ENCODE data around the gene RREB1. TPM values are rescaled to one million over a fixed set of nuclear protein-coding genes. Genes with fewer than 3 reads are reported as not detected.
A peak's percentile ranks its signal among the peaks of the same experiment; 100 is the strongest.

RREB1 gene
- total RNA-seq, 1 experiment from 2014 or later: 35.8 TPM

DNA sequence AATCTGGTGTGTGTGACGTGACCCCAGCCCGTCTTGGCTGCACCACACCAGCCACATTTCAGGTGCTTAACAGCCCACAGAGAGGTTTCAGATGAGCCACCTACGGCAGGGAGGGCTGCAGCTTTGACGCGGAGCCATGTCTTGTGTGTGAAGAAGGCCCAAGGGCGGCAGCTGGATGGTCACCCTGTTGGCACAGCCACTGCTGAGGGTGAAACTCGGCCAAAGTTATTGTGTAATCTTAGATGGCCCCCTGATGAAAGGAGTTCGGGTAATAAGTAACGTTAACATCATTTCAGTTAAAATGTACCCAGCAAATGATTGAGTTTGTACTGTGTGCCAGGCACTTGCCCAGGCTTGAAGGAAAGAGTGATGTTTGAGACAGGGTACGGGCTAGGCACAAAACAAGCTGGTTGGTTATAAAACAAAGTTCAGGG, 108.1 kb downstream of the RREB1 start:
- no peaks in the 10 kb centered on the region for H3K79me1 ChIP-seq (ENCODE audit: insufficient read depth, low read depth, low read length, poor library complexity, severe bottlenecking)
- H3K9me3 Mint-ChIP-seq: no peaks in the 10 kb centered on the region

More for the DNA sequence above, 108.1 kb downstream of the RREB1 start:
- peak overlapping the region in 1 of 3 experiments; percentile 88; a peak in 3 of 7 replicates for H3K27ac Mint-ChIP-seq
- Histone ChIP-seq H4K20me1 (ENCODE audit: control insufficient read depth, insufficient read depth, insufficient read length) (no peaks in the 10 kb centered on the region), H4K8ac (replicated peaks; ENCODE audit: insufficient read length, low read depth, low read length) (no peak overlapping the region), H3K4me2 (ENCODE audit: insufficient read depth, insufficient read length, low read length) (no peak overlapping the region), H3K18ac (ENCODE audit: insufficient read length, low read depth, low read length) (no peak overlapping the region), H3K14ac (ENCODE audit: insufficient read depth, low read length) (no peak overlapping the region), H3K23me2 (ENCODE audit: insufficient read length, low read depth, low read length, poor library complexity, severe bottlenecking) (no peaks in the 10 kb centered on the region), H3K56ac (ENCODE audit: insufficient read length, low read depth, low read length) (no peak overlapping the region), H3T11ph (ENCODE audit: low read length) (no peak overlapping the region), H3K27ac (ENCODE audit: insufficient read length, low read depth, low read length) (no peak overlapping the region), H3K23ac (ENCODE audit: insufficient read length, low read depth, low read length) (no peak overlapping the region), H2BK20ac (ENCODE audit: low read depth, low read length, poor library complexity, severe bottlenecking) (no peak overlapping the region), H3K9ac (ENCODE audit: extremely low read depth, insufficient read length, low read length) (no peak overlapping the region), H4K5ac (ENCODE audit: insufficient read length, low read depth, low read length) (no peak overlapping the region), H3K27me3 (ENCODE audit: insufficient read depth, low read length) (no peaks in the 10 kb centered on the region), H3K79me2 (ENCODE audit: insufficient read depth, low read length) (no peaks in the 10 kb centered on the region), H2BK15ac (ENCODE audit: low read depth, low read length) (no peak overlapping the region), H3K4ac (ENCODE audit: low read depth, low read length) (no peak overlapping the region), H2AK5ac (ENCODE audit: insufficient read length, low read length) (no peak overlapping the region), H3K4me1 (ENCODE audit: insufficient read depth, low read length) (no peaks in the 10 kb centered on the region), H3K9me3 (ENCODE audit: control insufficient read depth, low read depth, low read length) (no peaks in the 10 kb centered on the region), H2BK120ac (ENCODE audit: low read depth, low read length, poor library complexity, severe bottlenecking) (no peak overlapping the region), H2AFZ (ENCODE audit: low read length) (no peak overlapping the region), H2BK12ac (ENCODE audit: insufficient read length, low read depth, low read length) (no peak overlapping the region), H2BK5ac (ENCODE audit: insufficient read length, low read length) (no peak overlapping the region), H4K91ac (ENCODE audit: insufficient read length, low read depth, low read length) (no peak overlapping the region)
- peaks cover 13 to 56% (median 31%) of the 10 kb centered on the region in 3 experiments; a peak in 6 of 7 replicates for H3K36me3 Mint-ChIP-seq (ENCODE audit: insufficient read depth in 1 of 3, low read depth in 3 of 3)
- TF ChIP-seq, protein P1, sequence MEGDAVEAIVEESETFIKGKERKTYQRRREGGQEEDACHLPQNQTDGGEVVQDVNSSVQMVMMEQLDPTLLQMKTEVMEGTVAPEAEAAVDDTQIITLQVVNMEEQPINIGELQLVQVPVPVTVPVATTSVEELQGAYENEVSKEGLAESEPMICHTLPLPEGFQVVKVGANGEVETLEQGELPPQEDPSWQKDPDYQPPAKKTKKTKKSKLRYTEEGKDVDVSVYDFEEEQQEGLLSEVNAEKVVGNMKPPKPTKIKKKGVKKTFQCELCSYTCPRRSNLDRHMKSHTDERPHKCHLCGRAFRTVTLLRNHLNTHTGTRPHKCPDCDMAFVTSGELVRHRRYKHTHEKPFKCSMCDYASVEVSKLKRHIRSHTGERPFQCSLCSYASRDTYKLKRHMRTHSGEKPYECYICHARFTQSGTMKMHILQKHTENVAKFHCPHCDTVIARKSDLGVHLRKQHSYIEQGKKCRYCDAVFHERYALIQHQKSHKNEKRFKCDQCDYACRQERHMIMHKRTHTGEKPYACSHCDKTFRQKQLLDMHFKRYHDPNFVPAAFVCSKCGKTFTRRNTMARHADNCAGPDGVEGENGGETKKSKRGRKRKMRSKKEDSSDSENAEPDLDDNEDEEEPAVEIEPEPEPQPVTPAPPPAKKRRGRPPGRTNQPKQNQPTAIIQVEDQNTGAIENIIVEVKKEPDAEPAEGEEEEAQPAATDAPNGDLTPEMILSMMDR (conservative IDR thresholded peaks at IDR 0.05): no peak
- H3K4me1 Mint-ChIP-seq: peaks cover 17 to 28% of the 10 kb centered on the region in 2 experiments
- no peak for DNase-seq
- no CpG with 5 or more reads among the region's 10 CpGs for WGBS (ENCODE audit: extremely low coverage, insufficient read length, low lambda C conversion rate)
- no peaks in the 10 kb centered on the region for H3K27me3 Mint-ChIP-seq (ENCODE audit: low read depth)
- no peak overlapping the region for H3K4me3 Mint-ChIP-seq

Data from H9 (cell line).